Gastroesophageal sphincter (tissue), 3 donors: Measurements from ENCODE around the gene CLEC2L.

Experiments
- CTCF ChIP-seq, 4 experiments: fragments of 200-600 bp in 2 of 4; fragments of 450-650 bp in 2 of 4; sonication (generic) in 1 of 4; IDR thresholded peaks; one replicate each; pipeline ENCODE4 v1.5.1; 2017 to 2019; ENCODE audit warnings: antibody characterized with exemption in 4 of 4, mild to moderate bottlenecking in 2 of 4, moderate library complexity in 2 of 4
- POLR2A ChIP-seq, 2 donors: fragments of 450-650 bp; IDR thresholded peaks; one replicate each; pipeline ENCODE4 v1.6.1; 2017; ENCODE audit warnings: antibody characterized with exemption in 2 of 2, mild to moderate bottlenecking in 2 of 2, moderate library complexity in 1 of 2
- POLR2AphosphoS5 ChIP-seq: sonication (generic); formaldehyde crosslinking; IDR thresholded peaks from one replicate; pipeline ENCODE4 v1.6.1; 2017; ENCODE audit warnings: antibody characterized with exemption

GRCh38 chr7:139525750-139526149, 2.3 kb downstream of the CLEC2L start:
- no peak for TF ChIP-seq CTCF (IDR thresholded peaks at IDR 0.05)
- TF ChIP-seq POLR2A (IDR thresholded peaks at IDR 0.05): no peak
- no peak for TF ChIP-seq POLR2AphosphoS5
